Cardiac fibroblast (primary cell): Measurements from ENCODE around the gene ARFRP1.

Experiments used
- DNase-seq, 2 donors: peaks; one replicate each; pipeline versions ENCODE4 v3.0.0 to v3.0.0-alpha.2; 2010; ENCODE audit warnings: low read depth in 2 of 2
- H3K4me3 ChIP-seq, 2 donors: replicated peaks in 1 of 2; 1 replicate in 1 of 2; 2 replicates in 1 of 2; pipeline ENCODE4 v1.5.1; 2011; ENCODE audit warnings: low read depth in 2 of 2, low read length in 2 of 2, mild to moderate bottlenecking in 2 of 2, moderate library complexity in 1 of 2
- CTCF ChIP-seq: IDR thresholded peaks from one replicate; pipeline ENCODE4 v1.5.1; 2011; ENCODE audit warnings: low read depth, mild to moderate bottlenecking, low read length, inconsistent platforms

ARFRP1 gene

GRCh38 chr20:63698739-63699465 lies 8.9 kb downstream of the ARFRP1 start:
- DNase-seq, result peak; percentile 86 to 95
- TF ChIP-seq CTCF, result no peak
- H3K4me3 ChIP-seq, result peak overlapping the region in 1 of 2 donors; percentile 18

- TF ChIP-seq CTCF, result no peak
- DNase-seq, result no peak
- no peak overlapping the region for H3K4me3 ChIP-seq
Measured at GRCh38 chr20:63697868-63698545, 9.8 kb downstream of the ARFRP1 start.

- no peak for DNase-seq
- H3K4me3 ChIP-seq, result peak overlapping the region in 1 of 2 donors; percentile 46
- TF ChIP-seq CTCF, result no peak
Measured at GRCh38 chr20:63697357-63697867, 10.4 kb downstream of the ARFRP1 start.

- TF ChIP-seq CTCF, result no peak
- H3K4me3 ChIP-seq, result peak within 1 kb of the TSS in 1 of 2 donors; percentile 46
- DNase-seq, result no peak
Measured at GRCh38 chr20:63696628-63697356, 11.0 kb downstream of the ARFRP1 start, which contains the start of gene TNFRSF6B. Gene TNFRSF6B, plus strand, starts transcription at chr20:63696652. Its CDS starts 116 bp downstream, at chr20:63696768.

- H3K4me3 ChIP-seq, result peak overlapping the region in 1 of 2 donors; percentile 46
- peak in 1 of 2 donors; percentile 46 for DNase-seq
- no peak for TF ChIP-seq CTCF
Measured at GRCh38 chr20:63696306-63696627, 11.5 kb downstream of the ARFRP1 start.

- TF ChIP-seq CTCF, result no peak
- no peak overlapping the region for H3K4me3 ChIP-seq
- DNase-seq, result no peak
Measured at GRCh38 chr20:63695424-63696305, 12.1 kb downstream of the ARFRP1 start.
